Mammary epithelial cell (primary cell): Measurements from ENCODE around the gene SBK1.
"Not testable (repeated sequence)": the region's sequence is repeated elsewhere in the genome, so short reads cannot be mapped to it uniquely, and the experiment has no call there.

Experiments
- EZH2 ChIP-seq: IDR thresholded peaks from 2 replicates; pipeline ENCODE4 v1.6.1; 2012; ENCODE audit warnings: low read length, inconsistent platforms, borderline replicate concordance
- TF ChIP-seq, protein P1 (sequence below), 2 donors: IDR thresholded peaks in 1 of 2; conservative IDR thresholded peaks in 1 of 2; 2 replicates each; pipeline ENCODE4 v1.5.1; 2011 to 2012; ENCODE audit warnings: inconsistent platforms in 2 of 2, low read length in 2 of 2, mild to moderate bottlenecking in 2 of 2, control low read depth in 1 of 2, low read depth in 1 of 2; ENCODE audit not compliant: insufficient read depth in 1 of 2; ENCODE audit errors: extremely low read depth in 1 of 2

DNA sequence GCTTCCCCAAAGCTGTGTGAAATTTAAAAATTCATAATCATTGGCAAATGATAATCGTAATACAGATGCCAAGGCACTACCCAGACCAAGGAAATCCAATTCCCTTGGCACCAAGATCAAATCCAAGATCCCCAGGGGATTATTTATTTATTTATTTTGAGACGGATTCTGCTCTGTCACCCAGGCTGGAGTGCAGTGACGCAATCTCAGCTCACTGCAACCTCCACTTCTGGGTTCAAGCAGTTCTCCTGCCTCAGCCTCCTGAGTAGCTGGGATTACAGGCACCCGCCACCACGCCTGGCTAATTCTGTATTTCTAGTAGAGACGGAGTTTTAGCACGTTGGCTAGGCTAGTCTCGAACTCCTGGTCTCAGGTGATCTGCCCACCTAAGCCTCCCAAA is 43.4 kb downstream of the SBK1 start:
- TF ChIP-seq, protein P1, sequence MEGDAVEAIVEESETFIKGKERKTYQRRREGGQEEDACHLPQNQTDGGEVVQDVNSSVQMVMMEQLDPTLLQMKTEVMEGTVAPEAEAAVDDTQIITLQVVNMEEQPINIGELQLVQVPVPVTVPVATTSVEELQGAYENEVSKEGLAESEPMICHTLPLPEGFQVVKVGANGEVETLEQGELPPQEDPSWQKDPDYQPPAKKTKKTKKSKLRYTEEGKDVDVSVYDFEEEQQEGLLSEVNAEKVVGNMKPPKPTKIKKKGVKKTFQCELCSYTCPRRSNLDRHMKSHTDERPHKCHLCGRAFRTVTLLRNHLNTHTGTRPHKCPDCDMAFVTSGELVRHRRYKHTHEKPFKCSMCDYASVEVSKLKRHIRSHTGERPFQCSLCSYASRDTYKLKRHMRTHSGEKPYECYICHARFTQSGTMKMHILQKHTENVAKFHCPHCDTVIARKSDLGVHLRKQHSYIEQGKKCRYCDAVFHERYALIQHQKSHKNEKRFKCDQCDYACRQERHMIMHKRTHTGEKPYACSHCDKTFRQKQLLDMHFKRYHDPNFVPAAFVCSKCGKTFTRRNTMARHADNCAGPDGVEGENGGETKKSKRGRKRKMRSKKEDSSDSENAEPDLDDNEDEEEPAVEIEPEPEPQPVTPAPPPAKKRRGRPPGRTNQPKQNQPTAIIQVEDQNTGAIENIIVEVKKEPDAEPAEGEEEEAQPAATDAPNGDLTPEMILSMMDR (conservative IDR thresholded peaks at IDR 0.05 in 1 of 2, IDR thresholded peaks at IDR 0.05 in 1 of 2; ENCODE audit: extremely low read depth in 1 of 2, insufficient read depth in 1 of 2, low read depth in 1 of 2, low read length in 2 of 2), result not testable (repeated sequence)
- TF ChIP-seq EZH2, result not testable (repeated sequence)
